Heart left ventricle (tissue), 13 donors: Measurements from ENCODE around the gene SHMT2.

Source experiments
- CTCF ChIP-seq, 12 donors: fragments of 200-600 bp; sonication (generic) in 4 of 12; IDR thresholded peaks; one replicate each; pipeline versions ENCODE4 v1.5.0 to v1.8.0; 2018 to 2022; ENCODE audit warnings: antibody characterized with exemption in 12 of 12, mild to moderate bottlenecking in 5 of 12
- POLR2A ChIP-seq, 2 donors: fragments of 450-650 bp; IDR thresholded peaks; one replicate each; pipeline ENCODE4 v1.6.1; 2017; ENCODE audit warnings: antibody characterized with exemption in 2 of 2, mild to moderate bottlenecking in 2 of 2, moderate library complexity in 2 of 2
- donor health status: ischemic (EF 13 %, LVEDD 7.1; RV severe dilation, severe dysfunction).
- donor health status: DM: no; HTN: yes; CAD: no.
- donor health status: DM: no; HTN: no; CAD: no.
- donor health status: ischemic (EF 25% LVEDD 6.9; RV normal size, moderate dysfunction).
- donor health status: ischemic (EF 25% LVEDD 5.7; RV mildly dilated, moderate dysfunction).
- donor health status: ischemic (EF 35%, LVEDD 5.7; RV mildly dilated, moderate dysfunction).
- donor health status: nonischemic (EF 11% LVEDD 7.7; RV severe dilation, severe dysfunction).
- donor health status: DM: yes; HTN: yes; CAD: no.
- donor health status: PGD.
- donor health status: ischemic (EF 29% LVEDD 5.4; RV normal size, mild dysfunction).
- donor health status: nonischemic (EF 23%, LVEDD 6.1; RV moderate dilation, normal function).

GRCh38 chr12:57239587-57240065 is 10.1 kb downstream of the SHMT2 start:
- TF ChIP-seq CTCF (IDR thresholded peaks at IDR 0.05) (no peak), POLR2A (IDR thresholded peaks at IDR 0.05) (no peak)
